NCI-H1092 treated with DMSO at 0.1 percent for 48 hours (cell line): ENCODE results near the gene TXNDC17.
"Not testable (repeated sequence)": the region's sequence is repeated elsewhere in the genome, so short reads cannot be mapped to it uniquely, and the experiment has no call there.

ENCODE experiments used
- DNase-seq: peaks from one replicate; lab custom pipeline; 2025; lab: John Stamatoyannopoulos, UW

Gene TXNDC17

GRCh38 chr17:6683730-6684459 is 43.0 kb downstream of the TXNDC17 start:
- no peak for DNase-seq

DNA sequence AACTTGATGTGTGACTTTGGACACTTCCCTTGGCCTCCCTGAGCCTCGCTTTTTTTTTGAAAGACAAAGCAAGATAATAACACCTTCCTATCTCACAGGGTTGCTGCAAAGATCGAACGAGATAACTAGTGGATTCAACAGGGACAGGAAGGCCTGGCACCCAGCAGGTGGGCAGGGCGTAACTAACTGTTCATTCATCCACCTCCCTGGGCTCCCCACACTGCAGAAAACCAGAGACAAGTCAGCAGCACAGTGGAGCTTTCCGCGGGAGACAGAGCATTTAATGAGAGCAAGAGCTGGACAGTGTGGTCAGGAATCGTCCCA is 43.6 kb downstream of the TXNDC17 start:
- DNase-seq: no peak

GRCh38 chr17:6684881-6685767 is 44.3 kb downstream of the TXNDC17 start:
- no peak for DNase-seq

DNA sequence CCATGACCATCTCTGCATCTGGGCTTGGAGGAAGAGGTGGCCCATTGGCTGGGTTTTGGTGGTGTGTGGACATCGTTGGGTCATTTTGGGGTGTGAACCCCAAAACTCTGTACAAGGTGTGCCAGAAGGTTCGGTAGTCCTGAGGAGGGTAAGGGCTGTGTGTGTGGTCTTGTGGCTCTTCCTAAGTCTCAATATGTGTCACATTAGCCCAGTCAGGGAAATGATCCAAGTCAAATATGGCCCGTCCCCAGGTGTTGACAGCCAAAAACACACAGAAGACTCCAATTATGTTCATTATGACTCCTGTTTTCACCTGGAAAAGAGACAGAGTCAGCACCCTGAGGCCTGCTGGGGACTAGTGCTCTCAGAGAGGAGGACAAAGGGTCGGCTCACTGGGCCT is 45.2 kb downstream of the TXNDC17 start:
- DNase-seq: no peak

- DNase-seq: no peak
Observed at GRCh38 chr17:6688944-6689343, 48.1 kb downstream of the TXNDC17 start.

DNA sequence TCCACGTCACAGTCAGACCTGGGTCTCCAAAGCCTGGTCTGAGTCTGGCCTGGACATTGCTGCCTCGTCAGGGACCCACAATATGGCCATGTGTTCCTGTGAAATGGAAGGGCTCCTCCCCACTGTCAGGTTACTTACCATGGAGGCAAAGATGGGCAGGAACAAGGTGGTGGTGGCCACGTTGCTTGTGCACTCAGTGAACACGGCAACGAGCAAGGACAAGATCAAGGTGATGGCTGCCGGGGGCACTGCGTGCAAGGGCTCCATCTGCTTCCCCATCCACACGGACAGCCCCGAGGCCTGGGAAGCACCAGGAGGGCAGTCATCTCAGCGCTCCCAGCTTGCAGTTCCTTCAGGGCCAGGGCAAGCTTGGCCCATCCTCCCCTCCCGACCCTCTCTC is 49.8 kb downstream of the TXNDC17 start:
- no peak for DNase-seq

GRCh38 chr17:6691546-6691945 is 50.7 kb downstream of the TXNDC17 start:
- DNase-seq: no peak

DNA sequence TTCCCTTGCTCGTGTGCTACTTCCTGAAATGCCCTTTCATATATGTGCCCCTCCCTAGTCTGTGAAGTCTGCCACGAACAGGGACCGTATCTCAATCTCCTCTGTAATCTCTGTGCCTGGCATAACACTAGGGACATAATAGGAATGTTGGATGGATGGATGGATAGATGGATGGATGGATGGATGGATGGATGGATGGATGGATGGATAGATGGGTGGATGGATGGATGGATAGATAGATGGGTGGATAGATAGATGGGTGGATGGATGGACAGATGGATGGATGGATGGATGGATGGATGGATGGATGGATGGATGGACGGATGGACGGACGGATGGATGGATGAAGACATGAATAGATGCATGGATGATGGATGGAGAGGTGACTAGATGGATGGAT is 51.1 kb downstream of the TXNDC17 start:
- not testable (repeated sequence) for DNase-seq
